Endodermal cell (in vitro differentiated cells): ENCODE results near the gene SFMBT2. TPM values are rescaled to one million over a fixed set of nuclear protein-coding genes. Genes with fewer than 3 reads are reported as not detected.
"Not testable (repeated sequence)": the region's sequence is repeated elsewhere in the genome, so short reads cannot be mapped to it uniquely, and the experiment has no call there.

Experiments
- DNase-seq: peaks from one replicate; pipeline ENCODE4 v3.0.0-alpha.2; 2017
- H3K27ac ChIP-seq: 2 replicates; pipeline ENCODE4 v1.5.1; 2013; ENCODE audit warnings: mild to moderate bottlenecking, low read depth, low read length, moderate library complexity
- H3K27me3 ChIP-seq: 2 replicates; pipeline ENCODE4 v1.6.1; 2013; ENCODE audit warnings: mild to moderate bottlenecking, low read length, moderate library complexity; ENCODE audit not compliant: insufficient read depth, control insufficient read depth, poor library complexity, severe bottlenecking
- H3K36me3 ChIP-seq: 2 replicates; pipeline ENCODE4 v1.7.0; 2013; ENCODE audit warnings: mild to moderate bottlenecking, low read length, moderate library complexity; ENCODE audit not compliant: control insufficient read depth, insufficient read depth
- H3K4me1 ChIP-seq: one replicate; pipeline ENCODE4 v1.7.0; 2013; ENCODE audit warnings: low read length; ENCODE audit not compliant: control insufficient read depth, insufficient read depth
- H3K4me3 ChIP-seq: 2 replicates; pipeline ENCODE4 v1.5.1; 2013; ENCODE audit warnings: mild to moderate bottlenecking, low read length, moderate library complexity
- H3K9ac ChIP-seq: 2 replicates; pipeline ENCODE4 v1.6.1; 2013; ENCODE audit warnings: mild to moderate bottlenecking, low read length, moderate library complexity; ENCODE audit not compliant: poor library complexity, severe bottlenecking; ENCODE audit errors: extremely low read depth
- H3K9me3 ChIP-seq: 2 replicates; pipeline ENCODE4 v1.6.1; 2013; ENCODE audit warnings: mild to moderate bottlenecking, low read length, moderate library complexity; ENCODE audit not compliant: control insufficient read depth
- H3K27ac Mint-ChIP-seq: 2 replicates; pipeline ENCODE4 v1.8.0; 2020; ENCODE audit warnings: mixed read lengths
- H3K27me3 Mint-ChIP-seq: 2 replicates; pipeline ENCODE4 v1.8.0; 2021; ENCODE audit warnings: mild to moderate bottlenecking, mixed read lengths; ENCODE audit not compliant: insufficient read depth
- H3K36me3 Mint-ChIP-seq: 2 replicates; pipeline ENCODE4 v1.8.0; 2020; ENCODE audit warnings: low read depth, mixed read lengths
- H3K4me1 Mint-ChIP-seq: 2 replicates; pipeline ENCODE4 v1.8.0; 2020; ENCODE audit warnings: mixed read lengths
- H3K4me3 Mint-ChIP-seq: 2 replicates; pipeline ENCODE4 v1.8.0; 2020; ENCODE audit warnings: mild to moderate bottlenecking, moderate library complexity, mixed read lengths
- H3K9me3 Mint-ChIP-seq: 2 replicates; pipeline ENCODE4 v1.8.0; 2020; ENCODE audit warnings: mild to moderate bottlenecking, mixed read lengths
- CTCF ChIP-seq: fragments of 200-600 bp; sonication (generic); conservative IDR thresholded peaks from 2 replicates; pipeline ENCODE4 v1.5.0; 2021; ENCODE audit warnings: antibody characterized with exemption, mild to moderate bottlenecking
- WGBS, 2 experiments: methylation state at CpG; one replicate each; pipeline versions ENCODE4 v1.1.5 to v1.1.7; 2013; ENCODE audit warnings: missing lambda C conversion rate in 2 of 2, mixed read lengths in 1 of 2; ENCODE audit not compliant: insufficient coverage in 1 of 2, insufficient read length in 1 of 2; 5-methylcytosine and 5-hydroxymethylcytosine counted together
- total RNA-seq, 2 donors: library from RNA; stranded (reverse); fragmentation: NEBNext Ultra II Directional in 1 of 2; extraction: Animal tissue kit (Norgen Biotek cat#: 25700) in 1 of 2; gene quantifications; 2 replicates in 1 of 2; 3 replicates in 1 of 2; pipeline ENCODE4 v1.2.1, GENCODE V29; 2021

The SFMBT2 gene
- total RNA-seq, 2 donors from 2014 or later, result 3.9 to 5.3 TPM

- H3K27me3 ChIP-seq, result no peaks in the 10 kb centered on the region
- peaks cover 30% of the 10 kb centered on the region for H3K36me3 Mint-ChIP-seq
- H3K9me3 ChIP-seq, result no peaks in the 10 kb centered on the region
- WGBS, 2 experiments, result 93 to 98% methylated on average over 8 to 10 of the region's 10 CpGs
- H3K4me1 ChIP-seq, result no peaks in the 10 kb centered on the region
- peaks cover 4% of the 10 kb centered on the region for H3K4me1 Mint-ChIP-seq
- H3K4me3 ChIP-seq, result no peak overlapping the region
- TF ChIP-seq CTCF, result no peak
- no peak overlapping the region for H3K27ac ChIP-seq
- no peaks in the 10 kb centered on the region for H3K27me3 Mint-ChIP-seq
- no peak for DNase-seq
- H3K36me3 ChIP-seq, result no peaks in the 10 kb centered on the region
- H3K9me3 Mint-ChIP-seq, result peaks cover 5% of the 10 kb centered on the region
- H3K27ac Mint-ChIP-seq, result no peak overlapping the region
- H3K4me3 Mint-ChIP-seq, result no peak overlapping the region
- H3K9ac ChIP-seq, result no peak overlapping the region
These were observed 217.9 kb downstream of the SFMBT2 start for GRCh38 chr10:7192831-7193361.

- 94 to 98% methylated on average over 6 to 9 of the region's 9 CpGs for WGBS, 2 experiments
These were observed 218.8 kb downstream of the SFMBT2 start for GRCh38 chr10:7192061-7192460.

GRCh38 chr10:7190772-7191171, 220.1 kb downstream of the SFMBT2 start:
- DNase-seq, H3K4me3 Mint-ChIP-seq, H3K27ac Mint-ChIP-seq, H3K27me3 Mint-ChIP-seq, H3K9me3 ChIP-seq, H3K9me3 Mint-ChIP-seq, H3K4me1 Mint-ChIP-seq, H3K36me3 ChIP-seq, H3K4me1 ChIP-seq, H3K27me3 ChIP-seq, H3K27ac ChIP-seq, H3K4me3 ChIP-seq, H3K9ac ChIP-seq: not testable (repeated sequence)
- WGBS, 2 experiments, result 91 to 94% methylated on average over 3 to 5 of the region's 5 CpGs
- H3K36me3 Mint-ChIP-seq, result peaks cover 15% of the 10 kb centered on the region

More at GRCh38 chr10:7192061-7192460, 218.8 kb downstream of the SFMBT2 start:
- Mint-ChIP-seq H3K9me3 (peaks cover 5% of the 10 kb centered on the region), H3K4me1 (peaks cover 4% of the 10 kb centered on the region), H3K4me3 (no peak overlapping the region), H3K36me3 (peaks cover 26% of the 10 kb centered on the region), H3K27ac (no peak overlapping the region), H3K27me3 (no peaks in the 10 kb centered on the region)
- no peak overlapping the region for H3K27ac ChIP-seq
- H3K4me1 ChIP-seq, result no peaks in the 10 kb centered on the region
- H3K9me3 ChIP-seq, result no peaks in the 10 kb centered on the region
- H3K9ac ChIP-seq, result no peak overlapping the region
- no peak overlapping the region for H3K4me3 ChIP-seq
- H3K27me3 ChIP-seq, result no peaks in the 10 kb centered on the region
- DNase-seq, result no peak
- no peak for TF ChIP-seq CTCF
- no peaks in the 10 kb centered on the region for H3K36me3 ChIP-seq

GRCh38 chr10:7189909-7190308, 220.9 kb downstream of the SFMBT2 start:
- no peaks in the 10 kb centered on the region for H3K27me3 Mint-ChIP-seq
- WGBS, 2 experiments, result 80 to 87% methylated on average over 3 to 11 of the region's 11 CpGs
- H3K4me3 ChIP-seq, result no peak overlapping the region

More at GRCh38 chr10:7189909-7190308, 220.9 kb downstream of the SFMBT2 start:
- H3K4me1 ChIP-seq, result no peaks in the 10 kb centered on the region
- Mint-ChIP-seq H3K36me3 (peaks cover 6% of the 10 kb centered on the region), H3K9me3 (no peaks in the 10 kb centered on the region), H3K27ac (no peak overlapping the region), H3K4me3 (no peak overlapping the region), H3K4me1 (peaks cover 4% of the 10 kb centered on the region)
- no peak for TF ChIP-seq CTCF
- H3K9ac ChIP-seq, result no peak overlapping the region
- H3K27me3 ChIP-seq, result no peaks in the 10 kb centered on the region
- DNase-seq, result no peak
- H3K36me3 ChIP-seq, result no peaks in the 10 kb centered on the region
- H3K9me3 ChIP-seq, result no peaks in the 10 kb centered on the region
- no peak overlapping the region for H3K27ac ChIP-seq
